IPS-18a (cell line): Measurements from ENCODE around the gene CLP1.

Experiments used
- H3K27ac ChIP-seq: one replicate; pipeline ENCODE4 v1.5.1; 2013; ENCODE audit warnings: low read length
- H3K27me3 ChIP-seq: one replicate; pipeline ENCODE4 v1.6.1; 2013; ENCODE audit warnings: mild to moderate bottlenecking, low read length; ENCODE audit not compliant: control insufficient read depth, insufficient read depth
- H3K36me3 ChIP-seq: one replicate; pipeline ENCODE4 v1.6.1; 2013; ENCODE audit warnings: low read depth, low read length; ENCODE audit not compliant: control insufficient read depth
- H3K4me1 ChIP-seq: one replicate; pipeline ENCODE4 v1.6.1; 2013; ENCODE audit warnings: low read depth, low read length; ENCODE audit not compliant: control insufficient read depth
- H3K4me3 ChIP-seq: one replicate; pipeline ENCODE4 v1.5.1; 2013; ENCODE audit warnings: low read length
- H3K9ac ChIP-seq: one replicate; pipeline ENCODE4 v1.6.1; 2013; ENCODE audit warnings: mild to moderate bottlenecking, low read length, moderate library complexity
- H3K9me3 ChIP-seq: one replicate; pipeline ENCODE4 v1.6.1; 2013; ENCODE audit warnings: low read depth, low read length; ENCODE audit not compliant: control insufficient read depth

The CLP1 gene

DNA sequence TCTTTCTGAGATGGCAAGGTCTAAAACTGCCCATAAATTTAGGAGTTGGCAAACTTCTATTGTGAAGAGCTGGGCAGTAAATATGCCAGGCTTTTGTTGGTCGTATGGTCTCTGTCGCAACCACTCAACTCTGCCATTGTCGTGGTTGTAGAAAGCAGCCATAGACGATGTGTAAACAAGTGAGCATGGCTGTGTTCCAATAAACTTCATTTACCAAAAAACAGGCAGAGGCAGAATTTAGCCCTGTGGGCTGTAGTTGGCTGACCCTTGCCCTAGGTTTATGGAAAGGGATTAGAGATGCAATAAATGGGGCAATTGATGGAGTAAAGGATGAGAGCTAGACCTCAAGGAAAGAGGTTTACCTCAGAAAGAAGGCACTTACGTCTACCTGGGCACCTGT, 25.4 kb upstream of the CLP1 start:
- Histone ChIP-seq H3K9me3 (no peaks in the 10 kb centered on the region), H3K36me3 (no peaks in the 10 kb centered on the region), H3K4me3 (no peak overlapping the region), H3K9ac (no peak overlapping the region), H3K27me3 (no peaks in the 10 kb centered on the region), H3K27ac (no peak overlapping the region), H3K4me1 (peaks cover 2% of the 10 kb centered on the region)

DNA sequence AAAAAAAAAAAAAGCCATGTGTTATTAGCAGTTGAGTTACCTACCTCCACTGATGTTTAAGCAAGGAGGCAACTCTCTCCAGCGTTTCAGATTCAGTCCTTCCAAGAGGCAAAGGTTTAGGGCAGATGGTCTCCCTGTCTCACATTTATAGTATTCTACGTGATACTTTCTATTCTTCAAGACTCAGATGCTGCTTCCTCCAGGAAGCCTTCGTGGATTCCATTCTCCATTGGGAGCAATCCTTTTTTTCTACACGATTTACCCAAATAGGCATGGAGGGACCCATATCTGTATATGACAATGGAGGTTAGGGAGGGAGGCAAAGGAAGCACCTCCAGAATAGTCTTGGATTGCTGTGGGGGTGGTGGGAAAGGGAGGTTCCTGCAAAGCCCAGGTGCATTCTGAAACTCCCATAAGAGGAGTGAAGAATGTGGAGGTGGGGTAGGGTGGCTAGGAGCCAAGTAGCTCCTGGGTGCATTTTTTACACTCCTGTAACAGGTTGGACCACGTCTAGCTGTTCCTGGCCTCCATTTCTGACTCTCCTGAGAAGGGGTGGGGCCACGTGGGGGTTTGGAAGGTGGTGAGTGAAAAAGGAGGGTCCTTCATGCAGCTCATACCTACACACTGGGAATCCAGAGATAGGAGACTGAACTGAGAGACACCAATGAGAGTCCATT, 24.0 kb upstream of the CLP1 start:
- H3K36me3 ChIP-seq = no peaks in the 10 kb centered on the region
- no peak overlapping the region for H3K27ac ChIP-seq
- H3K4me3 ChIP-seq = no peak overlapping the region
- peaks cover 10% of the 10 kb centered on the region for H3K4me1 ChIP-seq
- H3K9me3 ChIP-seq = no peaks in the 10 kb centered on the region
- H3K9ac ChIP-seq = no peak overlapping the region
- H3K27me3 ChIP-seq = no peaks in the 10 kb centered on the region

DNA sequence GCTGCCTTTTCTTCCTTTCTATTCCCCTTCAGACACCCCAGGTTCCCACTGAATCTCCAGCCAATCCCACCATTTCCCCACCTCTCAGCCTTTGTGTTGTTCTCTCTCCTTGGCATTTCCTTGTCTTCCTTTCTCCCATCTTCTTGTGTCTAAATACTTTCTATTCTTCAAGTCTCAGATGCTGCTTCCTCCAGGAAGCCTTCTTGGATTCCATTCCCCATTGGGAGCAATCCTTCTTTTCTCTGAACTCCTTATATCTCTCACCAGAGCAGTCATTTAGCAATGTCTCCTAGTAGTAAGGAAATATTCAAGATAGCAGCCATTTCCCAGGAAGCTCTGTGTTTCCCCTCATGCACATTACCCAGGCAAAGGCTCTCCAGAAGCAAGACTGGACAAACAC, 23.3 kb upstream of the CLP1 start:
- no peak overlapping the region for H3K27ac ChIP-seq
- no peaks in the 10 kb centered on the region for H3K9me3 ChIP-seq
- no peak overlapping the region for H3K4me3 ChIP-seq
- H3K27me3 ChIP-seq = no peaks in the 10 kb centered on the region
- no peaks in the 10 kb centered on the region for H3K36me3 ChIP-seq
- H3K4me1 ChIP-seq = peaks cover 10% of the 10 kb centered on the region
- no peak overlapping the region for H3K9ac ChIP-seq

DNA sequence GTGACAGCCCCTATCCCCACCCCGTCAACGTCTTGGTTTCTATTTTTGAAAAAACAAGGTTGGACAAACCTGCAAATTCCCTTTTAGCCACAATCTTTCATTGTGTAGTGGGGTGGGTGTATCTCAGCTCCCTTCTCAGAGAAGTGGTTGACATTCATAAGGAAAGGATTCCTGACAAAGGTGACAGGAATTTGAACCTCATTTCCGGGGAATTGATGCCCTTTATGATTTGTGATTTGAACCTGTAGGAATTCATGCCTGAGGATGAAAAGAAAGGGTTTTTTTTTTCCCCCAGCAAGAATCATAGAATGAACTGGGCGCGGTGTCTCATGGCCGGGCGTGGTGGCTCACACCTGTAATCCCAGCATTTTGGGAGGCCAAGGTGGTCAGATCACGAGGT, 22.3 kb upstream of the CLP1 start:
- Histone ChIP-seq H3K4me3 (no peak overlapping the region), H3K36me3 (peaks cover under 1% of the 10 kb centered on the region), H3K9ac (no peak overlapping the region), H3K27me3 (no peaks in the 10 kb centered on the region), H3K4me1 (peaks cover 12% of the 10 kb centered on the region), H3K9me3 (no peaks in the 10 kb centered on the region), H3K27ac (no peak overlapping the region)

DNA sequence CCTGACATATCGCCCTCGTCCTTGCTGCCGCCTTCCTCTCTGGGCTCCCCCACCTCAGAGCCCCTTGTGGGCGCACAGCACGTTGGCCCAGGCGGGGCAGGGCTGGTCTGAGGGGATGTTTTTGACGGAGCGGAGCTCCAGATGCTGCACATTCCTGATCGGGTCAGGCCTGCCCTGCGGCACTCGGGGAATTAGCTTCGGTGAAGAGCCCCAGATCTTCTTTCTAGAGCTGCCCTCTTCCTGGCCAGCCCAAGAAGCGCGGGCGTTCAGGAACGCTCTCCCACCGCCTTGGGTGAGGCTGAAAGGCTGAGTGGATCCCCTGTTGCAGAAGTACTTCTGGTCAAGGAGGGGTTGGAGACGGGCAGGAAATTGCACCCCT, 19.9 kb upstream of the CLP1 start:
- peaks cover 13% of the 10 kb centered on the region for H3K36me3 ChIP-seq
- H3K27ac ChIP-seq = peak overlapping the region; percentile 93
- peaks cover 26% of the 10 kb centered on the region for H3K4me1 ChIP-seq
- no peaks in the 10 kb centered on the region for H3K9me3 ChIP-seq
- H3K27me3 ChIP-seq = no peaks in the 10 kb centered on the region
- H3K4me3 ChIP-seq = peak overlapping the region; percentile 95
- H3K9ac ChIP-seq = peak overlapping the region; percentile 99

DNA sequence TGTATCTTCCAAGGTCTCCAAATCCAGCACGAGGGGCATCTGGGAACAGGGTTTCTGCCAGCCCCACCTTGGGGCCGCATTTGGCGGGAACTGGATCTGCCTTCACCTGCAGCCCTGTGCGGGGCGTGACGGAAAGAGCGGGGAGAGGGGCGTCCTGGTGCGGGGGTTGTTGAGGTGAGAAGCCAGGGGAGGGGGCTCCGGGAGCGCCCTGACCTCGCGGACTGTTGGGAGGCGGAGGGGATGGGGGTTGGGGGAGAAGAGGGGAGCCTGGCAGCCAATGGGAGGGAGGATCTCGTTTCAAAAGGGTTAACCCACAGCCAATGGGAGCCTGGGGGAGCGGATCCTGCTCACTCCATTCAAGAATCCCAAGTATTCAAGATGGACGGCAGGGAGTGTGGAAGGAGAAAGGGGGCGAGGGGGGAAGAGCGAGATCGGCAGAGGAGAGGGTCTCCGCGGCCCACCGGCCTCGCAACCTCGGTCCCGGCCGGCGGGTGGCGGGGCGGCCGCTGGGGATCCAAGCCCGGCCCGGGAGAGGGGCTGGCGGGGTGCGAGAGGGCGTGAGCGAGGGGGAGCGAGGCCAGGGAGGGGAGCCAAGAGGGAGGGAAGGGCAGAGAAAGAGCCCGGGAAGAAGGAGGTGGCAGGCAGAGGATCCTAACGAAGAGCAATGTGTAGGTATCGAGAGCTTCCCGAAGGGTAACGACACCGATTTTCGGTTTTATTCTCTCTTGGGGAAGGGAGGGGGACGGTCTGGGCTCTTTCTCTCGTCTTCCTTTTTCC, 19.4 kb upstream of the CLP1 start:
- H3K4me1 ChIP-seq = peaks cover 27% of the 10 kb centered on the region
- H3K9me3 ChIP-seq = no peaks in the 10 kb centered on the region
- peak overlapping the region; percentile 99 for H3K9ac ChIP-seq
- H3K27ac ChIP-seq = peak overlapping the region; percentile 95
- peak overlapping the region; percentile 95 for H3K4me3 ChIP-seq
- no peaks in the 10 kb centered on the region for H3K27me3 ChIP-seq
- peaks cover 13% of the 10 kb centered on the region for H3K36me3 ChIP-seq

DNA sequence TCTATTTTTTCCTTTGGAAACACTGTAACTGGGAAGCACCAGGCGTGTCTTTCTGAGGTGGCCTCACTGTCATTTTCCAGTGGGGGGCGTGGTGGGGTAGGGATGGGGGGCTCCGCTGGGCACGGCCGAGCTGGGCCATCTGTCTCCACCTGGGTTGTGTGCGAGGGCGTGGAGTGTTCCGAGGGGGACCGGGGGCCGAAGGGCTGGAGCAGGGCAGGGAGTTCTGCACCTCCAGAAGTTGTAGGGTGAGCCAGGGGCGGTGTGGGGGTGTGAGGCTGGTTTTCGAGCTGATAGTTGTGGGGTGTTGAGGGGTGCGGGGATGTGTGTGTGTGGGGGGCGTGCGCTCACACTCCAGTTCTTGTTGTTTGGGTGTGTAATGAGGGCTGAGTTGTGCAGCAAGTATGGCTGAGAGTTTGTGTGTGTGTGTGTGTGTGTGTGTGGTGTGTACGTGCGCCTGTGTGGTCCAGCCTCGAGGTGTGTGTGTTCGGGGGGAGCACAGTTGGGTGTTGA, 18.7 kb upstream of the CLP1 start:
- Histone ChIP-seq H3K27me3 (no peaks in the 10 kb centered on the region), H3K4me1 (peaks cover 33% of the 10 kb centered on the region), H3K27ac (peak overlapping the region; percentile 95), H3K36me3 (peaks cover 19% of the 10 kb centered on the region), H3K9ac (peak overlapping the region; percentile 99), H3K4me3 (peak overlapping the region; percentile 95), H3K9me3 (no peaks in the 10 kb centered on the region)

DNA sequence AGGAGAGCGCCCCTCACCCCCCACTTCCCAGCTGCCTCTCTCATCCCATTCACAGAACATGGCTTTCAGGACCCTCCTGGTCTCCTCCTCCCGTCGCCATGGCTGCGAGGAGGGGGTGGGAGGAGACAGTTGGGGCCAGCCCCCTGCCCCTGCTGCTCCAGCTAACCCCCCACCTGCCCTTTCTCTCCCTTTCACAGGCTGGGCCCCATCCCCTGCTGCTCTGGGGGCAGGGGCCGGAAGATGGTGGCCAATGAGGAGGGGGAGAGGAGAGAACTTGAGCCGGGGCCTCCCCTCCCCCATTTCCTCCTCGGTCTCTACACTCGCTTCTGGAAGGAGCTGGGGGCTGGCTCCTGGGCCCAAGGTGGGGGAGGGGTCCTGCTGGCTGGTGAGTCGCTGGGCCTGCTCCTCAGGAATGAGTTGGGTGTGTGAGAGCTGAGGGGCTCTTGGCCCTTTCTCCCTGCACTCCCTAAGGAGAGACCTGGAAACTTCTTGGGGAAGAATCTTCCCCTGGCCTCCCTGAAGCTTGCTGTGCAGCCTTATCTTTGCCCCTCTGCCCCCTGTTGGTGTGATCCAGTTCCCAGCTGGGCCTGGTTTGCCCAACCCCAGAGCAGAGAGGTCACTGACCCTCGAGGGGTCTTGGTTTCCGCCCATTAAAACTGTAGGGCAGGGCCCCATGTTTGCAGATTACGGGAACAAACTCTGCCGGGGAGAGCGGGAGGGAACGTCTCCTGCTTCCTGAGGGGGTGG, 18.1 kb upstream of the CLP1 start:
- peak overlapping the region; percentile 95 for H3K27ac ChIP-seq
- peak overlapping the region; percentile 95 for H3K4me3 ChIP-seq
- H3K9ac ChIP-seq = peak overlapping the region; percentile 99
- no peaks in the 10 kb centered on the region for H3K27me3 ChIP-seq
- H3K36me3 ChIP-seq = peaks cover 19% of the 10 kb centered on the region
- H3K9me3 ChIP-seq = no peaks in the 10 kb centered on the region
- peaks cover 33% of the 10 kb centered on the region for H3K4me1 ChIP-seq

DNA sequence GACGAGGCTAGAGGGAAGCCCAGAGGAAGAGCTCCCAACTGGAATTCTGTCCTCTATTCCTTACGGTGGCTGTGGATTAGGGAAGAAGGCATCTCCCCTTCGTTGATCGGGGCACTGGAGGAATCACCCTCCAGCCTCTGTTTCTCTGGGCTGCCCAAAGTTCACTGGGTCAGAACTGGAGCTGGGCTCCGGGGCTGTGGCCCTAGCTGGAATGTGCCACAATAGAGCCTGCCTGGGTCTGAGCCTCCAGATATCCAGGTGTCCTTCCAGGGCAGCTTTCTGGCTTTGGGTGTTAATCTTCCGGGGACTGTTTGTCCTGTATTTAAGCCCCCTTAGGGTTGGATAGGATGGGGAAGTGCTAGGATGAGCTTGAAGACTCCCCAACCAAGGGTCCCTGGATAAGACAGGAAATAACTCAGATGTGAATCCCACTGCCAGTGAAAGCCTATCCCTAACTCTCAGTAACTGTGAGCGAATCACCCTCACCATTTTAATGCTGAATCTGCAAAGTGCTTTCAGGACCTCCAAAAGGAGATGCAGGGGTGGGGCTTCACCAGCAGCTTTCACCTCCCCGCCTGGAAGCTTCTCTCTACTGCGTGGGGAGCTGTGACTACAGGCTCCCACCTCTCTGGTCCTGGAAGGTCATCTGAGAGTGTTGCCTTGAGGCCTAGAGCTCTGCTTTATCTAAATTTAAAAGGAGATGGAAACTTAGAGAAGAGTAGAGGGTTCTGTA, 17.3 kb upstream of the CLP1 start:
- Histone ChIP-seq H3K4me1 (peaks cover 36% of the 10 kb centered on the region), H3K4me3 (peak overlapping the region; percentile 95), H3K27me3 (no peaks in the 10 kb centered on the region), H3K9me3 (no peaks in the 10 kb centered on the region), H3K36me3 (peaks cover 19% of the 10 kb centered on the region), H3K9ac (peak overlapping the region; percentile 90), H3K27ac (peak overlapping the region; percentile 95)

DNA sequence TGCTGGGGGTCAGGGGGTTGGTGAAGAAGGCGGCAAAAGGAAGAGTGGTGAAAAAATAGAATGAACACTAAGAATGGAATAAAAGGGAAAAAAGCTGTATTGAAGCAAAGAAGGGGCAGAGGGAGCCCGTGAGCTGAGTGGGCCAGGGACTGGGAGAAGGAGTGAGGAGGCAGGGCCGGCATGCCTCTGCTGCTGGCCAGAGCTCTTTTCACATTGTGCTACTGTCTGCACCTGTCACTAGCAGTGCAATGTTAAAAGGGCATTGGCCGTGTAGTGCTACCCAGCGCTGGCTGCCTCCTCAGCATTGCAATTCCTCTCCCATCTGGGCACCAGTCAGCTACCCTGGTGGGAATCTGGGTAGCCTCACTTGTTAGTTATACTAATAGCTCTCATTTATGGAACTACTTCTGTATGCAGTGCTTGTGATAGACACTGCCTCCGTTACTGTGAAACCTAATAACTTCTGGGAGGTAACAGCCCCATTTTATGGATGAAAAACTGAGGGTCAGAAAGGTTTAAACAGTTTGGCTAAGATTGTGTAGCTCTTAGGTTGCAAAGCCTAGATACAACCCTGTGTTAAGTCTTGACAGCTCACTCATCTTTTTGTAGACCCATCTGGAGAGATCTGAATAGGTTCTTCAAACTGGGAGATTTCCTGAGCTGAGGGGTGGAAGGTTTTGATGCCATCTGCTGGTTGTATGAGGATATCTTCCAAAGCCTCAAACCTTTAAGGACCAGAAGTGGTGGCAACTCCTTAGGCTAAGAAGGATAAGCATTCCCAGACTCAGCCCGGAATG, 16.4 kb upstream of the CLP1 start:
- Histone ChIP-seq H3K27me3 (no peaks in the 10 kb centered on the region), H3K36me3 (peaks cover 19% of the 10 kb centered on the region), H3K4me3 (peak overlapping the region; percentile 95), H3K9me3 (no peaks in the 10 kb centered on the region), H3K9ac (peak overlapping the region; percentile 90), H3K27ac (no peak overlapping the region), H3K4me1 (peaks cover 46% of the 10 kb centered on the region)
